Limb (tissue), 2 donors: Measurements from ENCODE around the gene PACS2.
"Not testable (repeated sequence)": the region's sequence is repeated elsewhere in the genome, so short reads cannot be mapped to it uniquely, and the experiment has no call there.

Experiments used
- DNase-seq, 2 donors: peaks; one replicate each; pipeline ENCODE4 v3.0.0-alpha.2; 2016; ENCODE audit errors: extremely low spot score in 2 of 2

The PACS2 gene

DNA sequence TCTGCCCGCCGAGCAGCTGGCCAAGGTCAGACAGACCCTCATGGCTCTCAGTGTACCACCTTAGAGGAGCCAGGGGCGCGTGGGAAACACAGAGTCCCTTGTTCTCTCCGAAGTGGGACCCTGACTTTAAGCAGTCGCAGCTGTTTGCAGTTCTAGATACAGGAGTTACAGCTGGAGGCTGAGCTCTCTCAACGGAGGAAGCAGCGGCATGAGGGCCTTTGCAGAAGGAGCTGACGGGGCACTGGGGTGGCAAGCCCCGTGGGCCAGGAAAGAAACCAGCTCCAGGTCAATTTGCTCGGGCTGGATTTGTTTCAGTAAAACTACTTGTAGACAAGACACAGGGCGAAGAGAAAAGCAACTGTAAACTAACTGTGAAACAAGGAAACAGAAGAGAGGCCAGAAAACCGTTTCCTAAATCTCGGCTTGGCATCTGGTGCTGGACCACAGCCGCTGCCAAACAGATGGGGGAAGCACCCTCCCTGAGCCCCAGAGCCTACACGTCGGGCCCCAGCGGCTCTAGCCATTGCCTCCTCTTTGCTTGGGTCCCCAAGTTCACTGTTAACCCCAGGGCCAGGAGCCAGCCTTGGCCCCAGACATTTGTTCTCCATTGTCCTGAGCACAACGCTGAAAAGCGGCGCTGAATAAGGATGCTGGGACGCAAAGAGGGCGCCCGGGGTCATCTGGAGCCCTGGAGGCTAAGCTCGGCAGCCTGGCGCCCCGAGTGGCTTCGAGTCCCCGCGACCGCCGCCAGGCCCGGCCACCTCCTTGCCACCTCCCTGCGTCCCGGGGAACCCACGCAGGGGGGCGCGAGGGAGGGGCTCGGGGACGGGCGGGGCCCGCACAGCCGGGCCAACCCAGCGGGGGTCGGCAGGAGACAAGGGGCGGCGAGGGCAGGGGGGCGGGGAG lies 914 bp upstream of the PACS2 start:
- DNase-seq = no peak

GRCh38 chr14:105315211-105315721 lies 718 bp downstream of the PACS2 start:
- peak in 1 of 2 donors; percentile 51 for DNase-seq

DNA sequence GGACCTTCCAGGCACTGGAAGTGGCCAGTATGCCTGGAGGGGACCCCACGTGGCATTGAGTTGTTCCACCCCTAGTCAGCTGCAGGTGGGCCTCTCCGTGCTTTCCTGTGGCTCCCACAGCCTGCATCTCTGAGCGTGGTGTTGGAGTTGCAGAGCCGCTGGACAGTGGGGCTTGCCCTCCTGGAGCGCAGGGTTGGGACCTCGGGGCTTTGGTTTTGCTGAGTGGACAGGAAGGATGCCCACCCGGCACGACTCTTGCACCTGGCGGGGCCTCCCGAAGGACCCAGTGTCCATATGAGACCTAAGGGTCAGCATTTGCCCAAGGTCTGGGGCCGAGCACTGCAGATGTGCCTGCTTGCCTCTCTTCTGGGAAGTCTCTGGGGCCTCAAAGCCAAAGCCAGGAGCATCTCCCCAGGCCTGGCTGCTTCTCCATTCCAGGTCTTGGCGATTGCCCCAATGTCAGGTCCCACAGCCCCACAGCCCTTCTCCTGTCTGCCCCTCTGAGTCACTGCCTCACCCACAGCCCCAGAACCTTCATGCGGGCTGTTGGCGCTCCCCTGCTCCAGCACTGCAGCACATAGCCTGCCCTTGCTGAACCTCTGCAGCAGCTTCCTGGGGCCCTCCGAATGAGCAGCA lies 1.5 kb downstream of the PACS2 start:
- no peak for DNase-seq

DNA sequence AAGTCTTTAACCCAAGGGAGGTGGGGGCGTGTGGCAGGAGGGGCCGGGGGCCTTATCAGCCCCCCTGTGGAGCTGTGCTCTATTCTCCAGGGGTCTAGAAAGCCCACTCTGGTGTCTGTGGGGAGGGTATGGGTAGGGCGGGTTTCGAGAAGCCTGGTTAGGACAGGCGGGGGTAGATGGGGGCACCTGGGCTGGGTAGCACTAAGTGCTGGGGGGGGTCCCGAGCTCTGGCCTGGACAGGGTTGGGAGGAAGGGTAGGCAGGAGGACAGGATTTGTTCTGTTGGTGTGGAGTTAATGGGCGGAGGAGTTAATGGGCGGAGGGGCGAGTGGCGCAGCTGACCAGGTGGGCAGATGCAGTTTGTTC lies 2.0 kb downstream of the PACS2 start:
- DNase-seq = no peak

DNA sequence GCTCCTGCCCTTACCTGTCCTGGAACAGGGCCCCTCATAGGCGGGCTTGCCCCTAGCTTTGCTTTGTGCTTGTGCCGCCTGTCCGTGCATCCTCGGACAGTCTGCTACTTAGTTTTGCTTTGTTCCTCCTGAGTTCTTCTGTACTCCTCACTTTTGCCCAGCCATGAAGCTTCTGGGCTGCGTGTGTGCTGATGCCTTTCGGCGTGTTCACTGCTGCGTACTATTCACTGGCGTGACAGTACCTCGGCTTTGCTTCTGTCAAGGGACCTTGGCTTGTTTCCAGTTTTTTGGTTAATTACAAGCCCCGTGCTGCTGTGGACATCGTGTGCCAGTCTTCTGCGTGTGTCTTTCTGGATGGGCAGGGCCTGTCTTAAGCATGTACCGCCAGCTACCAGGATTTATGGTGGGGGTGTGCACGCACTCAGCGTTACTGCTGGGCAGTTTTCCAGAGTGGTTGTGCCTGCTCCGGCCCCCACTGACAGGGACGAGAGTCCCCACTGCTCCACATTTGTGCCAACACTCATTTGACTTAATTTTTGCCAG lies 2.5 kb downstream of the PACS2 start:
- DNase-seq = no peak

DNA sequence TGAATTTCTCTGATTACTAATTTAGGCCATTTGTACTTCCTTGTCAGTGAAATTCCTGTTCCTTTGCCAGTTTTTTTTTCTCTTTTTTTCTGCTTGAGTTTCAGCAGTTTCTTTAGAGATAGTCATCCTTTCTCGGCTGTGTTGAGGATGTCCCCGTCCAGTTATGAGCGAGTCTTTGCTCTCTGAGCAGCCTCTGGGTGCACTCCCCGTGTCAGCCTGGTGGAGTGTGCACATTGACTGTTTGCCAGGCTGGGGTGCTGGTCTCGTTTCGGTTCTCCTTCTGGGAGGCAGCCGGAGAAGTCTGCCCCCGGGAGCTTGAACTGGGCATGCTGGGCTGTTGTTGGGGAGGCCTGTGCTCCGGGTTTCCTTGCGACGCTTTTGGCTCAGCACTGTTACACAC lies 3.0 kb downstream of the PACS2 start:
- peak in 1 of 2 donors; percentile 23 for DNase-seq

DNA sequence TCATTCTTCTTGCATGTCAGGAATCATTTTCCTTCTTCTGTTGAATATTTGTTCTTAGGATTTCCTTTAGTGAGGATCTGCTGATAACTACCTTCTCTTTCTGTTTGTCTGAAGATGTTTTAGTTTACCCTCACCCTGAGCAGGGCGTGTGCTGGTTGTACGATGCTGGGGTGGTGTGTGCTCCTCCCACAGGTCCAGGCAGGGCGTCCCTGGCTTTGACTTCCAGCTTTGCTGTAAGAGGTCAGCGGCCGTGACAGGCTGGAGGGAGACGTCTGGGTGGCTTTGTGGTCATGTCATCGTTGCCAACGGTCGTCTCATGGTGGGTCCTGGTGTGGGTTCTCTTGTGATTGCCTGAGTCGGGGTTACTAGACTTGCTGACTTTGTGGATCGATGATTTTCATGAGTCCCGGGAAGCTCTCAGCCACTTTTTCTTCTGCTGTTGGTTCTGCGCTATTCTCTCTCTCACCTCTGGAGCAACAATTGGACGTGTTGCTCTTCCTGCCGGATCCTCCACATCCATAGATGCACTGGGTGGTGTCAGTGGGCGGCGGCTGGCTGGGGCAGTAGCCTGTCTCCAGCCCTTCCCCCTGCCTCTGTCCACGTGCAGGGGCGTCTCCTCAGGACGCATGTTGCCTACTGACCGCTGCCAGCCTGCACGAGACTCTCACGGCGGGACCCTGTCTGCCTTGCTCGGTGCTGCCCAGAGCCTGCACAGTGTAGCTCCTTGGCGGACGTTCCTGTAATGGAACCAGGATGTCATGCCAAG lies 8.4 kb downstream of the PACS2 start:
- DNase-seq = no peak

DNA sequence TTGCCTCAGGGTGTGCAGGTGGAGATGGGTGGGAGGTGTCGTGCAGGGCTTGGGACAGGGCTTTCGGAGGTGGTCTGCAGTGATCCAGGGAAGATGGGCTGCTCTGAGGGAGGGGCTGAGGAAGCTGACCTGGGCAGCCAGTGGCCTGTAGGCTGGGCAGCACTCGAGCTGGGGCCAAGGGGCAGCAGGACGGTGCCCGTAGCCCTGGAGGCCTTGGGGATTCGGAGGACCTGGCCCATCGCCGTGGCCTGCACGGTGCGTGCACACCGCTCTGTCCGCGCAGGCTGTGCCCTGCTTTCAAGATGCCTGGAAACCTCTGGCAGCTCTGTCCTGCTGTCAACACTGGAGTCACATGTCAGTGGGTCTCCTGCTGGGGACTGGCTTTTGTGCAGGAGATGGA lies 9.1 kb downstream of the PACS2 start:
- no peak for DNase-seq

- peak in 1 of 2 donors; percentile 55 for DNase-seq
Measured at GRCh38 chr14:105324080-105324778, 9.7 kb downstream of the PACS2 start.

GRCh38 chr14:105324871-105325270 lies 10.3 kb downstream of the PACS2 start:
- peak in 1 of 2 donors; percentile 24 for DNase-seq

DNA sequence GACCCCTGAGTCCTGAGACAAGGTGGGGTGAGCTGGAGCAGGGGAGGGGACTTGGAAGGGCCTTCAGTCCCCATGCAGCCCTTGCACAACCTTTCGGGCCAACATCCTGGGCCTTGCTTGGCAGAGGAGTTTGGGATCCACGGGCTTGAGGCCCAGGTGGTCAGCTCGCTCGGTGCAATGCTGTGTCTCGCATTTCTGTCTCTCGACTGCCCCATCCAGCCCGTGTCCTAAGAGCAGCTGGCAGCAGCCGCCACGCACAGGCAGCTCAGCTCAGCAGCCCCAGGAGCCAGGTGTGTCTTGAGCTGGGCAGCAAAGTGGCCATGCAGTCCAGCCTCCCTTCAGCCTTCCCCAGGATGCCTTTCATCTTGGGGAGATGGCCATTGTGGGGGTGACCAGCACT lies 10.8 kb downstream of the PACS2 start:
- peak in 1 of 2 donors; percentile 20 for DNase-seq

- peak in 1 of 2 donors; percentile 21 for DNase-seq
Measured at GRCh38 chr14:105325716-105326567, 11.4 kb downstream of the PACS2 start.

GRCh38 chr14:105326568-105326867 lies 12.0 kb downstream of the PACS2 start:
- DNase-seq = no peak

DNA sequence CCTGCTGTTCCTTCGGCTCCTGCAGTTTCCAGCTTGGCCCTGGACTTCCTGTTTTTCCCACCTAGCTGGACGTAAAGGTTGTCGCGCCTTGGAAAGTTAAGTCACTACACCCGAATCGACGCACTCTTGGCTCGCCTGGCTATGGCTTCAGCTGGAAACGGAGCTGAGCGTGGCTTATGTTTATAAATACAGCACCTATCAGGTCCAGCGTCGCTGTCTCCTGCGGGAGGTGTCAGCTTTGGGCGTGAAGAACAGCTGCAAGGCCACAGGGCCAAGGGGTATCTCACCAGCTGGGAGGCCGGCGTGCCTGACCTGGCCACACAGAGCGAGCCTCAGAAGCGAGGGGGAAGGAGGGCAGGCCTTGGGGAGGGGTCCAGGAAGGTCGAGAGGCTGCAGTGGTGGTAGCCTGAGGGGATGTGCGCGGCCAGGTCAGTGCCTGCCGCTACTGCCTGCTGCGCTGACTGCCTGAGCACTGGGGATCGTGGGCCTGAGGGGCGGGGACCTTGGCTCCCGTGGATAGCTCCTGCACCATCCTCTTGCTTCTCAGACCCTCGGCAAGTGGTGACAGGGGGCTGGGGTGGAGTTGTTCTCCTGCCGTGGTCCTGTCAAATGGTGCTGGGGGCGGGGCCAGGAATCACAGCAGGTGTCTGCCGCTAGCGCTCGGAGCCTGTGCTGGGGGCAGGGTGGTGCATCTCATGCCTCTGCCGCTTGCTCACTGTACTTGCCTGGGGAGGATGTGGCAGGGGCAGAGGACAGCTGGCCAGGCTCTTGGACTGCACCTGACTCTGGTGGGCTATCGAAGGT lies 12.5 kb downstream of the PACS2 start:
- DNase-seq = peak in 1 of 2 donors; percentile 50

DNA sequence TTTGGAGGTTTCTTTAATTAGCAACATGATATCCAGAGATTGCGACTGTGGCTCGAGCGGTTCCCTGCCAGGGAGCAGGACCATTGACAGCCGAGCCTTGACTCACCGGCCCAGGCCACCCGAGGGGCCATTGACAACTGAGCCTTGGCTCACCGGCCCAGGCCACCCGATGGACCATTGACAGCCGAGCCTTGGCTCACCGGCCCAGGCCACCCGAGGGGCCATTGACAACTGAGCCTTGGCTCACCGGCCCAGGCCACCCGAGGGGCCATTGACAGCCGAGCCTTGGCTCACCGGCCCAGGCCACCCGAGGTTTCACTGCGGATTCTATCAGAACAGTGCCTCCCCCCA lies 13.1 kb downstream of the PACS2 start:
- DNase-seq = not testable (repeated sequence)

DNA sequence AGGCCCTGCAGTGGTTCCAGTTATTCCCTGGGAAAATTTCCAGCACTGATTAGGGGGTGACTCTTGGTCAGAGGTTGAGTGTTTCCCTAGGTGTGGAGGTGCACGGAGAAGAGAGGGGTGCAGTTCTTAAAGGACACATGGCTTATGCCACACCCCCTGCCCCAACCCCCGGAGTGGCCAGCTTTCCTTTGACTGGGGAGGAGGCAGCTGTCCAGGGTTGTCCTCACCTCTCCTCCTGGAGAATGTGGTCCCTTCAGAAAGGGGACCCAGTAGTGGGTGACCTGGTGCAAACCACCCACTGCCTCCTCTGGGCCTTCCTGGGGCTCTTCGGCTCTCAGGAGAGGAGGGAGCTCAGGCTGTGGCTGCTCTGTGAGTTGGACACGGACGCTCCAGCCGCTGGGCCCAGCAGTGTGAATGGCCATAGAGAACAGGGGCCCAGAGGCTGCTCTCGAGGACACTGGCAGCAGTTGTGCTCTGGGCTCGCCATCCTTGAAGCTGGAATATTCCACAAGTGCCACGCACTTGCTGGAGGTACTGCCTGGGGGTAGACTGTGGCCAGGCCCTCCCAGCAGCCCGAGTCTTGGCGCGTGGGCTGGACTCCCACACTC lies 13.6 kb downstream of the PACS2 start:
- DNase-seq = peak in 1 of 2 donors; percentile 22

DNA sequence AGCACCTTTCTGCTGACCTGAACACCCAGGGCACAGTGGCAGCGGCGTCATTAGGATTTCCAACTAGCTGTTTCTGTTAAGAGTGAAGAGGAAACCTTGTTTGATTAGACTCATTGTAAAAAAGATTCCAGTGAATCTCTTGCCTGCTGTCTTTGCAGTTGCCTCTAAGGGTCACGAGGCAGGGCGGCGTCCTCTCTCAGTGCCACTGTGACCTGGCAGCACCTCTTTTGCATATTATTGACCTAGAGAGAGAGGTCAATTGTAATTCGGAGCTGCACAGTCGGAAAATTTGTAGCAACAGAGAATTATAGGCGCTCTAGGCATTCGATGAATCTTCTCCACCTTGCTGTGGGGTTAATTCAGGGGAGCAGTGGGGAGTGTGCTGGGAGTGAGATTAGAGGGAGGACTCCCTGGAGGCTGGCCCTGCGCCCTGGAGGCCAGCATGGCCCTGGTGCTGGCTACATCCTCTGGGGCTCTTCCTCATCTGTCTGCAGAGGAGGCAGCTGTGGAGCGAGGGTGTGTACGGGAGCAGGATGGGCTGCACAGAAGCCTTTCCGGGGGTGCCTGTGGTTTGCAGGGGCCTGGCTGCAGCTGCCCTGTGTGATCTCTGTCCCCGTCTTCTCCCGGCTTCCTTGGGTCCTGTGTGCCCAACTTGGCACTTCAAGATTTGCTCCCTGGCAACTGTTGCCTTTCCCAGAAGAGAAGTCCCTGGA lies 14.3 kb downstream of the PACS2 start:
- no peak for DNase-seq

DNA sequence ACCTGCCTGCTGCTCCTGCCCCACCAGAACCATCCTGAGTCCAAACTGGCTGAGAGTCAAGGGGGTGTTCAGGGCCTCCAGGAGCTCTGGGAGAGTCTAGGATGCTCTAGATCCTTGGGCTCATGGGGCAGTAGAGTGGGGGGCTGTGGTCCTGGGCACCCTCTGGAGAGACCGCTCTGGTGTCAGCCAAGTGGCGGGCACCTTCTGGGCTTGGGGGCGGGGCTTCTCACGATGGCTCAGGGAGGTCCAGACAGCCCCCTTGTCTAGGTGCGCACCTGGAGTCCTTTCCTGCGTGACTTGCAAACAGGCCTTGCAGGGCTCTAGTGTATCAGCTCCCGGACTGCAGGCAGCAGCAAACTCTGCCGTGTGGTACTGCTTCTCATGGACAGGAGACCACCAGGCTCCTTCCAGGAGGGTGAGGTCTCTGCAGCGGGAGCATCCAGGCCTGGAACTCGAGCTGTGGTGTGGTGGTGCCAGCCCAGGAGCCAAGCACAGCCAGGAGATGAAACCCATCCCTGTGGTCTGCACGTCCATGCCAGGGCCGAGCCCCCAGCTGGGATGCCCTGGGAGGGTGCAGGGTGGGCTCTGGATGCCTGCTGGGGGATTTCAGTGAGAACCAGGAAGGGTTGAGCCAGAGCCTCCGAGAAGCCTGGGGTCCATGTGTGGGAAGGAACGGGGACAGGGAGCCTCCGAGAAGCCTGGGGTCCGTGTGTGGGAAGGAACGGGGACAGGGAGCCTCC lies 15.0 kb downstream of the PACS2 start:
- no peak for DNase-seq
